Measurements from ENCODE around the gene ZNF552. TPM values are rescaled to one million over a fixed set of nuclear protein-coding genes. Genes with fewer than 3 reads are reported as not detected.

ZNF552 gene
- total RNA-seq, 1 experiment from 2014 or later = 17.7 TPM

Other genes starting within 250 kb of the ZNF552 start
- gene ZNF416, start 236.0 kb downstream of the ZNF552 start, total RNA-seq (2014; rRNA removed; shearing (Covaris generic); ENCODE audit: low replicate concordance) = 3.1 and 4.6 TPM in 2 replicates
- 0.11 TPM in 2 replicates for gene ZIK1, start 230.8 kb downstream of the ZNF552 start, total RNA-seq (2014; rRNA removed; shearing (Covaris generic); ENCODE audit: low replicate concordance)
- 5.2 and 7.7 TPM in 2 replicates for gene ZNF530, start 215.0 kb downstream of the ZNF552 start, total RNA-seq (2014; rRNA removed; shearing (Covaris generic); ENCODE audit: low replicate concordance)
- gene ZNF134, start 200.7 kb downstream of the ZNF552 start, total RNA-seq (2014; rRNA removed; shearing (Covaris generic); ENCODE audit: low replicate concordance) = 13.7 and 23.4 TPM in 2 replicates
- 21.8 and 22.2 TPM in 2 replicates for gene ZNF211, start 181.7 kb downstream of the ZNF552 start, total RNA-seq (2014; rRNA removed; shearing (Covaris generic); ENCODE audit: low replicate concordance)
- not detected in 2 replicates for gene ZSCAN4, start 146.0 kb downstream of the ZNF552 start, total RNA-seq (2014; rRNA removed; shearing (Covaris generic); ENCODE audit: low replicate concordance)
- 17.0 and 20.9 TPM in 2 replicates for gene ZNF551, start 132.9 kb downstream of the ZNF552 start, total RNA-seq (2014; rRNA removed; shearing (Covaris generic); ENCODE audit: low replicate concordance)
- 0.11 TPM in 1 of 2 replicates, not detected in the other for gene ZNF154, start 105.7 kb downstream of the ZNF552 start, total RNA-seq (2014; rRNA removed; shearing (Covaris generic); ENCODE audit: low replicate concordance)
- gene ZNF671, start 87.3 kb downstream of the ZNF552 start, total RNA-seq (2014; rRNA removed; shearing (Covaris generic); ENCODE audit: low replicate concordance) = 5.5 and 9.3 TPM in 2 replicates
- gene ZNF776, start 68.1 kb downstream of the ZNF552 start, total RNA-seq (2014; rRNA removed; shearing (Covaris generic); ENCODE audit: low replicate concordance) = 13.1 and 33.4 TPM in 2 replicates
- gene ZNF586, start 45.2 kb downstream of the ZNF552 start, total RNA-seq (2014; rRNA removed; shearing (Covaris generic); ENCODE audit: low replicate concordance) = 33.7 and 35.9 TPM in 2 replicates
- 16.3 and 20.1 TPM in 2 replicates for gene ZNF587B, start 15.4 kb upstream of the ZNF552 start, total RNA-seq (2014; rRNA removed; shearing (Covaris generic); ENCODE audit: low replicate concordance)
- gene ZNF587, start 34.9 kb upstream of the ZNF552 start, total RNA-seq (2014; rRNA removed; shearing (Covaris generic); ENCODE audit: low replicate concordance) = 22.2 and 36.4 TPM in 2 replicates
- gene ZNF814, start 74.1 kb upstream of the ZNF552 start, total RNA-seq (2014; rRNA removed; shearing (Covaris generic); ENCODE audit: low replicate concordance) = 16.3 and 24.2 TPM in 2 replicates
- 12.3 TPM in 2 replicates for gene ZNF417, start 101.7 kb upstream of the ZNF552 start, total RNA-seq (2014; rRNA removed; shearing (Covaris generic); ENCODE audit: low replicate concordance)
- 0.14 and 0.22 TPM in 2 replicates for gene ZNF418, start 120.5 kb upstream of the ZNF552 start, total RNA-seq (2014; rRNA removed; shearing (Covaris generic); ENCODE audit: low replicate concordance)
- 0.75 and 3.8 TPM in 2 replicates for gene ZNF256, start 132.8 kb upstream of the ZNF552 start, total RNA-seq (2014; rRNA removed; shearing (Covaris generic); ENCODE audit: low replicate concordance)
- gene C19orf18, start 159.6 kb upstream of the ZNF552 start, total RNA-seq (2014; rRNA removed; shearing (Covaris generic); ENCODE audit: low replicate concordance) = 0.56 and 1.4 TPM in 2 replicates
- 7.8 and 10.8 TPM in 2 replicates for gene ZNF606, start 187.9 kb upstream of the ZNF552 start, total RNA-seq (2014; rRNA removed; shearing (Covaris generic); ENCODE audit: low replicate concordance)
- gene ZSCAN1, start 219.1 kb upstream of the ZNF552 start, total RNA-seq (2014; rRNA removed; shearing (Covaris generic); ENCODE audit: low replicate concordance) = not detected in 2 replicates
- gene ZNF135, start 244.4 kb upstream of the ZNF552 start, total RNA-seq (2014; rRNA removed; shearing (Covaris generic); ENCODE audit: low replicate concordance) = not detected in 2 replicates